Naive B cell (primary cell): ENCODE results near the gene FN1. TPM values are rescaled to one million over a fixed set of nuclear protein-coding genes. Genes with fewer than 3 reads are reported as not detected.
"Not testable (repeated sequence)": the region's sequence is repeated elsewhere in the genome, so short reads cannot be mapped to it uniquely, and the experiment has no call there.

ENCODE experiments used
- ATAC-seq, 2 donors: fragments of 150-1000 bp; cut with Tn5 transposase; 2 replicates each; pipeline ENCODE4 v1.10.0; 2021; ENCODE audit warnings: low read depth in 2 of 2, mild to moderate bottlenecking in 2 of 2, moderate library complexity in 2 of 2
- DNase-seq: peaks from one replicate; pipeline ENCODE4 v3.0.0; 2022
- H3K27ac Mint-ChIP-seq, 6 donors: one replicate each; pipeline ENCODE4 v1.8.0; 2020 to 2022; ENCODE audit warnings: mild to moderate bottlenecking in 6 of 6, mixed read lengths in 6 of 6, moderate library complexity in 5 of 6, inconsistent platforms in 2 of 6
- H3K27me3 Mint-ChIP-seq, 3 donors: one replicate each; pipeline ENCODE4 v1.8.0; 2021 to 2022; ENCODE audit warnings: mixed read lengths in 3 of 3, mild to moderate bottlenecking in 1 of 3
- H3K36me3 Mint-ChIP-seq, 2 donors: one replicate each; pipeline ENCODE4 v1.8.0; 2020 to 2022; ENCODE audit warnings: mixed read lengths in 2 of 2, inconsistent platforms in 1 of 2, mild to moderate bottlenecking in 1 of 2
- H3K4me1 Mint-ChIP-seq, 3 donors: one replicate each; pipeline ENCODE4 v1.8.0; 2020 to 2022; ENCODE audit warnings: mixed read lengths in 3 of 3, inconsistent platforms in 1 of 3, mild to moderate bottlenecking in 1 of 3, moderate library complexity in 1 of 3
- H3K4me3 Mint-ChIP-seq, 8 donors: one replicate each; pipeline ENCODE4 v1.8.0; 2020 to 2022; ENCODE audit warnings: mild to moderate bottlenecking in 8 of 8, mixed read lengths in 8 of 8, moderate library complexity in 8 of 8, inconsistent platforms in 2 of 8
- H3K9me3 Mint-ChIP-seq, 7 donors: one replicate each; pipeline ENCODE4 v1.8.0; 2020 to 2022; ENCODE audit warnings: mixed read lengths in 7 of 7, mild to moderate bottlenecking in 5 of 7, inconsistent platforms in 2 of 7, moderate library complexity in 1 of 7
- polyA plus RNA-seq, 6 donors: library from polyadenylated mRNA; unstranded; fragments of 300-500 nt; fragmentation: Illumina TruSeq; gene quantifications; one replicate each; pipeline ENCODE4 v1.2.3, GENCODE V29; 2021; ENCODE audit warnings: low read depth in 6 of 6

Gene FN1
- polyA plus RNA-seq, 6 donors from 2014 or later, result 0.53 to 2.0 (median 1.1) TPM; not detected in 1

DNA sequence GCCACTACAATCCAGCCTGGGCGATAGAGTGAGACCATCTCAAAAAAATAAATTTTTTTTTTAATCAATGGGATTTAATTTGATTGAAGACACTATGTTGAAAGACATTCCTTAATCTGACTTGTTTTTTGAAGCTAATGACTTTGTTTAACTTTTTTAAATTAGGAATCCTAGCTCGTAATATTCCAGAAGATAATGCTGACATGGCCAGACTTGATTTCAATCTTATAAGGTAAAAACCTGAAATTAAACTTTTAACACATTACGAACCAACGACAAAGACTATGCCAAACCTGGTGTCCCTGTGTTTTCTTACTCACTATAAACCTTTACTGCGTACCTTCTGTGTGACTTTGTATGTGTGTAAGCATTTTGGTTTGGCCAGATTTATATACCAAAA, 116.4 kb downstream of the FN1 start:
- H3K27ac Mint-ChIP-seq, result peak overlapping the region in 1 of 6 donors; percentile 15
- H3K9me3 Mint-ChIP-seq, result no peaks in the 10 kb centered on the region
- H3K4me3 Mint-ChIP-seq, result no peak overlapping the region
- no peak for ATAC-seq
- no peaks in the 10 kb centered on the region for H3K27me3 Mint-ChIP-seq
- H3K4me1 Mint-ChIP-seq, result peaks cover 15 to 17% (median 17%) of the 10 kb centered on the region in 3 donors
- no peak for DNase-seq
- H3K36me3 Mint-ChIP-seq, result peaks cover 20 to 27% of the 10 kb centered on the region in 2 donors

DNA sequence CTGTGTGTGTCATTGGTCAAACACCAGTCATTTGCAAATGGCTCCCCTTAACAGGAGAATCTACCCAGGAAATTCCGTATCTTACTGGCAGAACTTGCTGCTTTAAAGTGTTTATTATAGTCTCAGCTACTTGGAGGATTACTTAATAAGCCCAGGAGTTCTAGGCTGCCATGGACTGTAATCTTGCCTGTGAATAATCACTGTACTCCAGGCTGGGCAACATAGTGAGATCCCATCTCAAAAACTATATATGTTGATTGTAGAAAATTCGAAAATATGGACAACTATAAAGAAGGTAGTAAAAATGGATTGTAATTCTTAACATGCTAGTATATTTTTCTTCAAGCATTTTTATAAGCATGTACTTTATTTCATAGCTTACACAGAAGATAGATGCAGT, 119.5 kb downstream of the FN1 start:
- Mint-ChIP-seq H3K27me3 (no peaks in the 10 kb centered on the region), H3K4me3 (peak overlapping the region in 2 of 8 donors; percentile 42 to 47), H3K36me3 (peaks cover 14 to 27% of the 10 kb centered on the region in 2 donors), H3K27ac (no peak overlapping the region), H3K4me1 (peaks cover 26 to 34% (median 27%) of the 10 kb centered on the region in 3 donors), H3K9me3 (no peaks in the 10 kb centered on the region)
- no peak for ATAC-seq
- DNase-seq, result no peak

DNA sequence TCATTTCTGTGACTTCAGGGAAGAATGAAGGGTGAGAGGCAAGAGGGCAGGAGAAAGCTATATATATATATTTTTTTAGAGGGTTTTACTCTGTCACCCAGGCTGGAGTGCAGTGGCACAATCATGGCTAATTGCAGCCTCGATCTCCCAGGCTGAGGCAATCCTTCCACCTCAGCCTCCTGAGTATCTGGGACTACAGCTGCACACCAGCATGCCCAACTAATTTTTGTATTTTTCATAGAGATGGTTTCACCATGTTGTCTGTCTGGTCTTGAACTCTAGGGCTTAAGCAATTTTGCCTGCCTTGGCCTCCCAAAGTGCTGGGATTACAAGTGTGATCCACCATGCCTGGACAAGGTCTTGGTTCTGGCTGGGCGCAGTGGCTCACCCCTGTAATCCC, 120.6 kb downstream of the FN1 start:
- Mint-ChIP-seq H3K9me3 (no peaks in the 10 kb centered on the region), H3K36me3 (peaks cover 4 to 26% of the 10 kb centered on the region in 2 donors), H3K4me1 (peaks cover 24 to 39% (median 26%) of the 10 kb centered on the region in 3 donors), H3K27me3 (no peaks in the 10 kb centered on the region), H3K27ac (peak overlapping the region in 2 of 6 donors; percentile 2 to 77), H3K4me3 (peak overlapping the region in 1 of 8 donors; percentile 18)
- ATAC-seq, result no peak
- DNase-seq, result no peak

DNA sequence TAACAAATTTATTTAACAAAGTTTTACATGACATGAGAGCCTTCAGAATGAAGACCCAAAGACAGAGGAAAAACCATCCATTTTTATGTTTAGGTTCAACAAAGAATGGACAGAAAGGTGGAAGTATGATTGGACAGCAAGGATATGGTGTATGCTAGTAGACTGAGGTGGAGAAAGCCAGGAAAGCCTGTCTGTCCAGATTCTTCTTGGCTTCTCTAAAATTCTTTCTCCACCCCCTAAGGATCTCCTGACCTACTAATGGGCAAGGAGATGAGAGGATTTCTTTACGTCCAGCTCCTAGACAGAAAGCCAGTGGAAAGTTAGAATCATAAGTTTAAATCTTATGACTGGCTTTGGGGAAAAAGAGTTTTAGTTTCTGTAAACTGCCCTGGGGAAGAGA, 121.0 kb downstream of the FN1 start:
- Mint-ChIP-seq H3K4me3 (peak overlapping the region in 1 of 8 donors; percentile 18), H3K9me3 (no peaks in the 10 kb centered on the region), H3K27me3 (no peaks in the 10 kb centered on the region), H3K36me3 (peaks cover under 1 to 24% of the 10 kb centered on the region in 2 donors), H3K27ac (peak overlapping the region in 3 of 6 donors; percentile 2 to 77 (median 5)), H3K4me1 (peaks cover 22 to 39% (median 23%) of the 10 kb centered on the region in 3 donors)
- DNase-seq (no peak), ATAC-seq (no peak)

DNA sequence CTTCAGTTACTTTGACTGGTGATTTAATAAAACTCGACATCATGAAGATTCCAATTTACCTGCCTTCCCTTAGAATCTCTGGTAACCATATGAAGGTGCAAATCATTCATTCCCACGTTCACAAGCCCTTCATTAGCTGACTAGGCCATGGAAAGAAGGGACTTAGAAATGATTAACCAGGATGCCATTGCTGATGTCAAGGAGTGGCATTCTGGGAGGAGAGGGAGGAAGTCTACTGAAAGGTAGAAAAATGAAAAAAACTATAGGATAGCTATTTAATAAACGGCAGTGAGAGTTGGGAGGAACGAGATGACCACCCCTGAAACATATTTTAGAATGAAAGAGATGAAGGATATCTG, 122.6 kb downstream of the FN1 start:
- ATAC-seq (no peak), DNase-seq (no peak)
- no peaks in the 10 kb centered on the region for H3K27me3 Mint-ChIP-seq
- peak overlapping the region in 7 of 8 donors; percentile 26 to 95 (median 91) for H3K4me3 Mint-ChIP-seq
- H3K9me3 Mint-ChIP-seq, result no peaks in the 10 kb centered on the region
- peaks cover 0 to 17% of the 10 kb centered on the region in 2 donors for H3K36me3 Mint-ChIP-seq
- peaks cover 22 to 39% (median 23%) of the 10 kb centered on the region in 3 donors for H3K4me1 Mint-ChIP-seq
- H3K27ac Mint-ChIP-seq, result peak overlapping the region in 2 of 6 donors; percentile 21 to 47

DNA sequence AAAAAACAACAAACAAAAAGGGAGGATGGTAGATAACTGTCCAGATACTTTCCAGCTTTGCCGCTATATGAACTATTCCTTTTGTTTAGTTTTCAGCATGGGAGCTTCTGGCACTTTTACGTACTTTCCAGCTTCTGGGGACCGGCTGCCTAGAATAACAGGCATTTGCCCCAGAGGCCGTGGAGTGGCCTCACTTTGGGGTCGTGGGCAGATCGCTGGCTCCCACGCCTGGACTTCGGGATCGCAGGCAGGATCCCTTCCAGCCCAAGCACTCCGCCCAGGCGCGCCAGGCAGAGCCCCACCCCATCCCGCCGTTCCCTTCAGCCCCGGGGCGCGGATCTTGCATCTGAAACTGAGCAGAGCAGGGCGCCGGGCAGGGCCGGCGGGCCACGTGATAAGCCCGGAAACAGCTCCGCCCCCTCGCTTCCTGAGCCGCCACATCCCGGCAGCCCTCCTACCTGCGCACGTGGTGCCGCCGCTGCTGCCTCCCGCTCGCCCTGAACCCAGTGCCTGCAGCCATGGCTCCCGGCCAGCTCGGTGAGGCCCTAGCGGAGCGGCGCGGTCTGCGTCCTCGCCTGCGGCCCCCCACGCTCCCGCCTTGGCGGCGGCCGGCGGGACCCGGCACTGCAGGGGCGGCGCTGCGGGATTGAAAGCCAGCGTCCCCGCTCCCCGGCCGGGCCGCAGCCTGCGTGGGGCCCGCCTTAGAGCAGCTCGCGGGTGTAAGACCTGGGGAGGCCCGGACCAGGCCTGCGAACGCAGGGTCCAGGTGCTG, 124.1 kb downstream of the FN1 start, which contains the start of gene ATIC:
TSS of gene ATIC (plus strand) at position 435 of the 772 bp plus-strand sequence. CDS start at position 519, 84 bp downstream.
- Mint-ChIP-seq H3K9me3 (no peaks in the 10 kb centered on the region), H3K36me3 (peaks cover 0 to 14% of the 10 kb centered on the region in 2 donors), H3K4me3 (peak within 1 kb of the TSS; percentile 82 to 96 (median 92)), H3K27me3 (no peaks in the 10 kb centered on the region), H3K27ac (peak within 1 kb of the TSS; percentile 69 to 94 (median 90)), H3K4me1 (peaks cover 22 to 39% (median 23%) of the 10 kb centered on the region in 3 donors)
- DNase-seq (peak; percentile 87), ATAC-seq (peak; percentile 97)

DNA sequence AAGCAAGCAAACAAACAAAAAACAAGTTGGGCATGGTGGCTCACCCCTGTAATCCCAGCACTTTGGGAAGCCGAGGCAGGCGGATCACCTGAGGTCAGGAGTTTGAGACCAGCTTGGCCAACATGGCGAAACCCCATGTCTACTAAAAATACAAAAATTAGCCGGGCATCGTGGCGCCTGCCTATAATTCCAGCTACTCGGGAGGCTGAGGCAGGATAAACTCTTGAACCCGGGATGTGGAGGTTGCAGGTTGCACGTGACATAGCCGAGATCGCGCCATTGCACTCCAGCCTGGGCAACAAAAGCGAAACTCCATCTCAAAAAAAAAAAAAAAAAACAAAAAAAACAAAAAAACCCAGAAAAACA, 124.6 kb downstream of the FN1 start:
- not testable (repeated sequence) for DNase-seq, H3K27me3 Mint-ChIP-seq
- peak overlapping the region; percentile 82 to 94 (median 90) for H3K4me3 Mint-ChIP-seq

More for the DNA sequence above, 124.6 kb downstream of the FN1 start:
- not testable (repeated sequence) for H3K9me3 Mint-ChIP-seq
- peaks cover 0 to 12% of the 10 kb centered on the region in 2 donors for H3K36me3 Mint-ChIP-seq
- H3K27ac Mint-ChIP-seq, result peak overlapping the region; percentile 69 to 90 (median 80)
- ATAC-seq, result peak in 1 of 2 donors; percentile 15
- H3K4me1 Mint-ChIP-seq, result peaks cover 22 to 39% (median 22%) of the 10 kb centered on the region in 3 donors

Other genes starting within 250 kb of the FN1 start
- gene ATIC, start 124.0 kb downstream of the FN1 start, polyA plus RNA-seq, result 100 to 1,000 TPM; 103 to 161 (median 141) TPM